PC-3 (cell line): ENCODE measurements around the gene ATOH8.

Experiments used
- CTCF ChIP-seq: fragments of 300-600 bp; sonication (generic); conservative IDR thresholded peaks from 2 replicates; pipeline ENCODE4 v1.5.1; 2017; ENCODE audit warnings: antibody characterized with exemption, low read depth, mild to moderate bottlenecking, low read length
- EZH2 ChIP-seq: fragments of 300-600 bp; sonication (generic); IDR thresholded peaks from one replicate; pipeline ENCODE4 v1.6.1; 2017; ENCODE audit warnings: antibody characterized with exemption, mild to moderate bottlenecking, low read length; ENCODE audit not compliant: unreplicated experiment
- EZH2phosphoT487 ChIP-seq: fragments of 300-600 bp; sonication (generic); IDR thresholded peaks from 2 replicates; pipeline ENCODE4 v1.6.1; 2018; ENCODE audit warnings: mild to moderate bottlenecking, antibody characterized with exemption, low read length, borderline replicate concordance

- TF ChIP-seq CTCF (peak; percentile 96), EZH2phosphoT487 (no peak), EZH2 (no peak)
Observed at GRCh38 chr2:85813982-85814801, 60.4 kb downstream of the ATOH8 start.
